Ishikawa (cell line): ENCODE data around the gene QPRT.

ENCODE experiments used
- CEBPB ChIP-seq: IDR thresholded peaks from 2 replicates; pipeline ENCODE4 v1.6.1; 2012
- CREB1 ChIP-seq: IDR thresholded peaks from 2 replicates; pipeline ENCODE4 v1.6.1; 2012; ENCODE audit warnings: low read depth
- EP300 ChIP-seq: IDR thresholded peaks from 2 replicates; pipeline ENCODE4 v1.6.1; 2012; ENCODE audit warnings: borderline replicate concordance
- FOXM1 ChIP-seq: IDR thresholded peaks from 2 replicates; pipeline ENCODE4 v1.6.1; 2012; ENCODE audit warnings: low read depth, borderline replicate concordance
- NFIC ChIP-seq: IDR thresholded peaks from 2 replicates; pipeline ENCODE4 v1.6.1; 2012
- RAD21 ChIP-seq: IDR thresholded peaks from 2 replicates; pipeline ENCODE4 v1.6.1; 2012; ENCODE audit warnings: low read depth
- TAF1 ChIP-seq: IDR thresholded peaks from 2 replicates; pipeline ENCODE4 v1.6.1; 2012; ENCODE audit warnings: low read depth, mild to moderate bottlenecking
- TCF12 ChIP-seq: IDR thresholded peaks from 2 replicates; pipeline ENCODE4 v1.6.1; 2012; ENCODE audit warnings: low read depth
- YY1 ChIP-seq: IDR thresholded peaks from 2 replicates; pipeline ENCODE4 v1.6.1; 2012; ENCODE audit warnings: low read depth
- ZBTB7A ChIP-seq: IDR thresholded peaks from 2 replicates; pipeline ENCODE4 v1.6.1; 2012; ENCODE audit warnings: low read depth
- TF ChIP-seq, protein P1 (sequence below): IDR thresholded peaks from 2 replicates; pipeline ENCODE4 v1.6.1; 2012; ENCODE audit warnings: low read depth, mild to moderate bottlenecking
- TF ChIP-seq, protein P2 (sequence below): IDR thresholded peaks from 2 replicates; pipeline ENCODE4 v1.6.1; 2012
- TF ChIP-seq, protein P3 (sequence below): IDR thresholded peaks from 2 replicates; pipeline ENCODE4 v1.6.1; 2012

DNA sequence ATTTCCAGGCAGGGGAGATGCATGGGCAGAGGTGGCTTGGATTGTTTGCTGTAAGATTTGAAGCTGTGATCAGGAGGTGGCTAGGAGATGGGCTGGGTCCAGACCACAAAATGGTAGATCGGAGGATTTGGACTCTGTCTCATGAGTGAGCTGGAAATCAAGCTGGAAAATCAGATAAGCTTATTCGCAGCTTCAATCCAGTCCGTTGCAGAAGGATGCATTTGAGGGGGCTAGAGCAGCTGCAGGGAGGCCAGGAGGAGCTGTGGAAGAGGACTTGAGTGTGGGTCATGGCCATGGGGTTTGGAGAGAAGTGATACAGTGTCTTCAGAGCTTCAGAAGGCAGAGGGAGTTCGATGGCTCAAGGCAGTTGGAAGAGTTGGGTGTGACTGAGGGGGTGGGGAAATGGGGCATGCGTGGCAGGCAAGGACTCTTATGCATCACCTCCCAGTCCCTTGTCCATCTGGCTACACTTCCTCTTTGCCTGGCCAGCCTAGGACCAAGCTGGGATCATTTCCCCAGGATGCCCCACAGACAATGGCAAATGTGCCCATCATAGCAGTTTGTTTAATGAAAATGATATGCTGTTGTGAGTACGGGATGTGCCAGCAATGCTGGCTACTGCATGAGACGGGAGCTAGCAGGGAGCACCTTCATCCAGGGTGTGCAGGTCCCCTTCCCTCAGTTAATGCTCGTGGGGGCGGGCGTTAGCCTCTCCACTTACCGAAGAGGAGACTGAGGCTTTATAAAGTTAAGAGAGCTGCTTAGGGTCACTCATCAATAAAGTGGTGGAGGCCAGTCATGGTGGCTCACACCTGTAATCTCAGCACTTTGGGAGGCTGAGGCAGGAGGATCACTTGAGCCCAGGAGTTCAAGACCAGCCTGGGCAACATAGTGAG, 20.6 kb downstream of the QPRT start:
- TF ChIP-seq CREB1 (no peak), RAD21 (no peak), EP300 (no peak), CEBPB (no peak), YY1 (no peak), TAF1 (no peak), NFIC (no peak), ZBTB7A (no peak), FOXM1 (no peak), TCF12 (no peak)
- TF ChIP-seq, protein P1, sequence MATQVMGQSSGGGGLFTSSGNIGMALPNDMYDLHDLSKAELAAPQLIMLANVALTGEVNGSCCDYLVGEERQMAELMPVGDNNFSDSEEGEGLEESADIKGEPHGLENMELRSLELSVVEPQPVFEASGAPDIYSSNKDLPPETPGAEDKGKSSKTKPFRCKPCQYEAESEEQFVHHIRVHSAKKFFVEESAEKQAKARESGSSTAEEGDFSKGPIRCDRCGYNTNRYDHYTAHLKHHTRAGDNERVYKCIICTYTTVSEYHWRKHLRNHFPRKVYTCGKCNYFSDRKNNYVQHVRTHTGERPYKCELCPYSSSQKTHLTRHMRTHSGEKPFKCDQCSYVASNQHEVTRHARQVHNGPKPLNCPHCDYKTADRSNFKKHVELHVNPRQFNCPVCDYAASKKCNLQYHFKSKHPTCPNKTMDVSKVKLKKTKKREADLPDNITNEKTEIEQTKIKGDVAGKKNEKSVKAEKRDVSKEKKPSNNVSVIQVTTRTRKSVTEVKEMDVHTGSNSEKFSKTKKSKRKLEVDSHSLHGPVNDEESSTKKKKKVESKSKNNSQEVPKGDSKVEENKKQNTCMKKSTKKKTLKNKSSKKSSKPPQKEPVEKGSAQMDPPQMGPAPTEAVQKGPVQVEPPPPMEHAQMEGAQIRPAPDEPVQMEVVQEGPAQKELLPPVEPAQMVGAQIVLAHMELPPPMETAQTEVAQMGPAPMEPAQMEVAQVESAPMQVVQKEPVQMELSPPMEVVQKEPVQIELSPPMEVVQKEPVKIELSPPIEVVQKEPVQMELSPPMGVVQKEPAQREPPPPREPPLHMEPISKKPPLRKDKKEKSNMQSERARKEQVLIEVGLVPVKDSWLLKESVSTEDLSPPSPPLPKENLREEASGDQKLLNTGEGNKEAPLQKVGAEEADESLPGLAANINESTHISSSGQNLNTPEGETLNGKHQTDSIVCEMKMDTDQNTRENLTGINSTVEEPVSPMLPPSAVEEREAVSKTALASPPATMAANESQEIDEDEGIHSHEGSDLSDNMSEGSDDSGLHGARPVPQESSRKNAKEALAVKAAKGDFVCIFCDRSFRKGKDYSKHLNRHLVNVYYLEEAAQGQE = no peak
- TF ChIP-seq, protein P2, sequence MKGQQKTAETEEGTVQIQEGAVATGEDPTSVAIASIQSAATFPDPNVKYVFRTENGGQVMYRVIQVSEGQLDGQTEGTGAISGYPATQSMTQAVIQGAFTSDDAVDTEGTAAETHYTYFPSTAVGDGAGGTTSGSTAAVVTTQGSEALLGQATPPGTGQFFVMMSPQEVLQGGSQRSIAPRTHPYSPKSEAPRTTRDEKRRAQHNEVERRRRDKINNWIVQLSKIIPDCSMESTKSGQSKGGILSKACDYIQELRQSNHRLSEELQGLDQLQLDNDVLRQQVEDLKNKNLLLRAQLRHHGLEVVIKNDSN = no peak
- TF ChIP-seq, protein P3, sequence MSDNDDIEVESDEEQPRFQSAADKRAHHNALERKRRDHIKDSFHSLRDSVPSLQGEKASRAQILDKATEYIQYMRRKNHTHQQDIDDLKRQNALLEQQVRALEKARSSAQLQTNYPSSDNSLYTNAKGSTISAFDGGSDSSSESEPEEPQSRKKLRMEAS = no peak
